GM21360 (cell line): ENCODE results near the gene RBPJL.

ENCODE experiments used
- ATAC-seq: cut with Tn5 transposase; IDR thresholded peaks from one replicate; pipeline ENCODE4 v1.9.1; 2021; ENCODE audit warnings: mild to moderate bottlenecking, moderate library complexity; ENCODE audit not compliant: unreplicated experiment

The RBPJL gene

DNA sequence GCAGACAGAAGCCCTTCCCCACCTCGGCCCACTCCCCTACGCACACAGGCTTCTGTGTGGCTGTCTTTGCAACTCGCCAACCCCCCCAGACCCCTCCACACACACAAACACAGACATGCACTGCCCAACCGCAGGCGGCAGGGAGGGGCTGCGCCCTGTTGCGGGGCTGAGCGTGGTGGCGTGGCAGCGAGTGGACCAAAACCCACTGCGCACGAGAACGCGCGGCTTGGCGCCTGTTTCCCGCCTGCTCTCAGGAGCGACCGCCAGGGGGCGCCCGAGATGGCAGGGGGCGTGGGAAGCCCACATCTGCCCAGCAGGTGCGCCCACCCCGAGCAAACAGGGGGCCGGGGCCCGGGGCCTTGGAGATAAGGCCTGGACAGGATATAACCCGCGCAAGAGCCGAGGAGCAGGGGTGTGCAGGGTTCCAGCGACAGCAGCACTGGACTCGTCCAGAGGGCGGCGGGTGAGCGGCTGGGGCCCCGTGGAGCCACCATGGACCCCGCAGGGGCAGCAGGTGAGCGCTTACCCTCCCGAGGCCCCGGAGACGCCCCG, at the start of gene RBPJL:
Gene RBPJL, plus strand, starts transcription at position 410 of the 552 bp plus-strand sequence. Its CDS starts 83 bp downstream, at position 493.
- ATAC-seq, result no peak

- no peak for ATAC-seq
Observed at GRCh38 chr20:45257161-45257560, 49.5 kb upstream of the RBPJL start.

DNA sequence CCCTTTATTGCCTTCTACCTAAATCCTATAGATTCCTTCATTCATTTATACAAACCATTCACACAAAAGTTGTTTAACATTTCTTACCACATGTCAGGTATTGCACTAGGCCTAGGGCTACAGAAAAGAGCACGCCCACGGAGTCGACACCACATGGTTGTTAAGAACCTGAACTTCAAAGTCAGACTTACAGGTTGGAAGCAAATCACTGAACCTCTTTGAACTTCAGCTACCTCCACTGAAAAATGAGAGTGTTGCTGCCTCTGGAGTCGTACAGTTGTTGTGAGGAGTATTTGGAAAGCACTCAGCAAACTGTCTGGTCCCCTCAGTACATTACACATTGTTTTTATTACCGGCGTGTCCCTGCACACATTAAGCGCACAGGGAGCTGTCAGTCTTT, 48.9 kb upstream of the RBPJL start:
- no peak for ATAC-seq

DNA sequence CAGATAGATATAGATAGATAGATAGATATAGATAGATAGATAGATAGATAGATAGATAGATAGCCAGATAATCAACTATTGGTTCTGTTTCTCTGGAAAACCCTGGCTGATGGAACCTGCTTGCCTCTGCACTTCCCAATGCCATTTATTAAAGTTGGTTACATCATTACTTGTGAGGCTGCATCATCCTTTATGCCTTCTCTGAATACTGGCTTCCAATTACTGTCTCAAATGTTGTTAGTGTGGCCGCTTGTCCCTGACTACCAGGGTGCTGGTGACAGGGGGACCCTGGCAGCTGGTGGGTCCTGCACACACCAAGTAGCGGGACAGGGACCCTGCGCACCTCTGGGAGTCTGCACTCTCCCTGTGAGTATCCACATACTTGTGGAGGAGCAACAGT, 48.4 kb upstream of the RBPJL start:
- no peak for ATAC-seq

GRCh38 chr20:45258664-45259063, 48.0 kb upstream of the RBPJL start:
- ATAC-seq, result no peak

DNA sequence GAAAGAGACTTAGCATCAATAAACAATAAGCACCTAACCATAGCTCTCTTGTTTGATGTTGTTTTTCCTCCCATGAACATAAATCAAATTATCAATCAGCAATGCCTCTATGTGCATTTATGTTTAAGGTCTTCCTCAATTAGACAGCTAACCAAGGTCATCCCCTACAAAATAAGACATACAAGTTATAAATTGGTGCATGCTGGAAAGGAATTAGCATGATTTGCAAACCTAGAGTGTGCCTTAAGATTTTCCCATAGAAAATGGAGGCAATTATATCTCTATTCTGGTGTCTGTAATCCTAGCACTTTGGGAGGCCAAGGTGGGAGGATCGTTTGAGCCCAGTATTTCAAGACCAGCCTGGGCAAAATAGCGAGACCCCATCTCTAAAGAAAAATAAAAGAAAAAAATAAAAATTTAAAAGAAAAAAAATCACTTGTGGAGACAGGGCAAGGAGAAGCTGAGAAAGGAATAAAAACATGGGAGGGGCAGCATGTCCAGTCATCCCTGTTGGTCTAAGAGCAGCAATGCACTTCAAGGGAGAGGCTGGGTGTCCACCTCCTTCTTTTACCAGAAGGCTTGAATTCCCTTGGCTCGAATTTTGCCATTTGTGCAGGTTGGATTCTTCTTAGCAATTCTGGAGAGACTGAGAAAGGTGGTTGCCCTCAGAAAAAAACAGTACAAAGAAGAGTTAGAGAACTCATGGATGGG, 42.9 kb upstream of the RBPJL start:
- ATAC-seq, result no peak

GRCh38 chr20:45266977-45267376, 39.7 kb upstream of the RBPJL start:
- ATAC-seq, result no peak

GRCh38 chr20:45268531-45268930, 38.1 kb upstream of the RBPJL start:
- ATAC-seq, result no peak

GRCh38 chr20:45269056-45269455, 37.6 kb upstream of the RBPJL start:
- no peak for ATAC-seq

DNA sequence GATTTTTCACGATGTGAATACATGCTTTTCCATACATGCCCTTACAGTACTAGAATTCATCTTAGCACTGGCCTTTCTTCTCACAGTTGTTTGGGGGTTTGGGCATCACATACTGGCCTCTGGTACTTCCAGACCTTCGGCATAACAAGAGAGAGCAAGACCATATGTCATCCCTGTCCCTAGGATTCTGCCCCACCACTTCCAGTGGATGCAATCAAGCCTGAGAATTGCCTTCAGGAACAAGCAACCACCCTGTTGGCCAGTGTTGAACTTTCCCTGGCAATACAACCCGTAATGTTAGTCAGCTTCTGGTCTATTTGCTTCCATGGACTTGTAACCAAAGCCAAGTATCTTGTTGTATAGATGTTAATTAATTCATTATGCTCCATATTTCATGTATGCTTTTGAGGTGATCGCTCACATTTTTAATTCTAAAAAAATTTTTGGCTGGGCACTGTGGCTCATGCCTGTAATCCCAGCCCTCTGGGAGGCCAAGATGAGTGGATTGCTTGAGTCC, 36.8 kb upstream of the RBPJL start:
- no peak for ATAC-seq

DNA sequence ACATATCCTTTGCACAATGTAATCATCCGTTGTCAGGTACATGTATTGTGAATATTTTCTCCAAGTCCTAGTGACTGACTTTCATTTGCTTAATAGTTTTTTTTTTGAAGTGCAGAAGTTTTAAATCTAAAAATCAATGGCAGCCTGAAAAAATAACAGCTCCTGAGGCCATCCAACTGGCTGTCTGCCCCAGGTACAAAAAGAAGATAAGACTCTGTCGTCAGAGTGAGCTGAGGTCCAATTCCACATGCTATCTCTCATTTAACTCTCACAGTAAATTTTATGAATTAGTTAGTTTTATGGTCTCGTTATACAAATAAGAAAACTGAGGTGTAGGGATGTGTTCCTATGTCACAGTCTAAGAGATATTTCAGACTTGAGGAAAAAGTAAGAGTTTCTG, 31.3 kb upstream of the RBPJL start:
- ATAC-seq, result no peak

- ATAC-seq, result no peak
Observed at GRCh38 chr20:45279992-45280391, 26.6 kb upstream of the RBPJL start.

DNA sequence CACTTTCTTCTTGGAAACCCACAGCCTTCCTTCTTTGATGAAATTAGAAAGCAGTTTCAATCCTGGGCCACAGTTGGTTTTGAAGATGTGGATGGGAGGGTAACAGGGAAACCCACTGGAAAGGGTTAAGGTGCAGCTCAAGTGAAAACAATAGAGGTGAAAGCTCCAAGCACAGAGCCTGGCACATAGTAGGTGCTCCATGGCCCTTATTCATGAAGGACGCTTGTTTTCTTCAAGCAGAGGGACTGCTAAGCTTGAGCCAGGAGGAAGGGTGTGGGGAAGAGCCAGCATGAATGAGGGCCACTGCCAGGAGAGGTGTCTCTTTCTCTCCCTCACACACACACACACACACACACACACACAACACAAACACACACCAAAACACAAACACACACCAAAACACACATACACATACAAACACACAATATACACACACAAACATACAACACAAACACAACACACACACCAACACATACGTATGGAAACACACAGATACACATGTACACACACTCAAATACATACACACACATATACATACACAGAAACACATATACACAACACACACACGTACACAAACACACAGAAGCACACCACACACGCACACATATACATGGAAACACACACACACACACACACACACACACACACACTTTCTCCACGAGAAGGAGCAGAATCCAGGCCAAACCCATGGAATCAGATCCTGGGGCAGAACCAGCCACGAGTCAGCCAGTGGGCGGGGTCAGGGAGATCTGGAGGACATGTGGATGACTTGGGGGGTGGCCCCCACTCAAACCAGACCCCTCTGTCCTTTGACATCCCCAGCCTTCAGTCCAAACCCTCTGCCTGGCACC, 23.7 kb upstream of the RBPJL start:
- ATAC-seq, result no peak

GRCh38 chr20:45283551-45284057, 23.0 kb upstream of the RBPJL start:
- no peak for ATAC-seq

DNA sequence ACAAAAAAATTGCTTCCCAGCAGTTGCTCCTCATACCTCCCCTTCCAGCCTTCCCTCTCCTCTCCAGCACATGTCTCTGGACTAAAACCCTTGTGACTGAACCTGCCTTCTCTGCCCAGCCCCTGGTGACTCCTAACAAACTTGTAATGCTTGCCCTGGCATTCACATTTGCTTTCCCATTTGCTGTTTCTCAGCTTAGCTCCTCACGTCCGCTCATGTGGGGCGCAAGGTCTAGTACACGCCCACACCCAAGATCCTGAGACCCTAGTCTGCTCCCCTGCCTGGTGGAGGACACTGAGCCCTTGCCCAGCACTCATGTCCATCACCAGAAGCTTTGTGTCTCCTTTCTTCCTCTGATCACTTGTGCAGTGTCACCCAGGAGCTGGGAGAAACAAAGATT, 18.3 kb upstream of the RBPJL start:
- ATAC-seq, result no peak

GRCh38 chr20:45288860-45289259, 17.8 kb upstream of the RBPJL start:
- no peak for ATAC-seq

GRCh38 chr20:45289942-45290676, 16.5 kb upstream of the RBPJL start:
- no peak for ATAC-seq

DNA sequence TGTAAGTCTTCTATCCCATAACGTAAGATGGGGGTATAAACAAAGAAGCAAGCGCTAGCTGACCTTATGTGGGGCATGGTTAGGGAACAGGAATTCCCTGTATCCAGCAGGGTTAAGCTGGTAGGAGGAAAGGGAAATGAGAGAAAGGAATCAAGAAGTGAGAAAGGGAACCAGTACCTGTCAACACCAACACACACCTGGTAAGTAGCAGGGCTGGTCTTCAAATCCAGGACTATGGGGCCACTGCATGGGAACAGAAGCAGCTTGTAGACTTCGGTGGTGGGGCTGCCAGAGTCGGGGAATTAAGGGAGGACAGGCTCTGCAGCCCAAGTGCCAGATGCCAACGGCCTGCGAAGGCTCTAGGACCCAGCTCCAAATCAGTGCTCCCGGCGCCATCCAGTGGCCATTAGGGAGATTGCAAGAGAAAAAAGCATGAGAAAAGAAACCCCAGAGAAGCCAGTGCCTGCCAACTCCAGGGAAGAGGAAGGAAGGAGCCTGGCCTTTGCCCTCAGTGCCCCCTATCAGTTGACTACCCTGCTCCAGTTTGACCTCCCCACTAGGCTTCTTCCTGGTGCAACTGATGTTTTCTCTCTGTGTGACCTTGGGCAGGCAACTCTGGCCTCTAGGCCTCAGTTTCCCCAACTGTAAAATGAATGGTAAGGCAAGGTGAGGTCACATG, 15.8 kb upstream of the RBPJL start:
- no peak for ATAC-seq

DNA sequence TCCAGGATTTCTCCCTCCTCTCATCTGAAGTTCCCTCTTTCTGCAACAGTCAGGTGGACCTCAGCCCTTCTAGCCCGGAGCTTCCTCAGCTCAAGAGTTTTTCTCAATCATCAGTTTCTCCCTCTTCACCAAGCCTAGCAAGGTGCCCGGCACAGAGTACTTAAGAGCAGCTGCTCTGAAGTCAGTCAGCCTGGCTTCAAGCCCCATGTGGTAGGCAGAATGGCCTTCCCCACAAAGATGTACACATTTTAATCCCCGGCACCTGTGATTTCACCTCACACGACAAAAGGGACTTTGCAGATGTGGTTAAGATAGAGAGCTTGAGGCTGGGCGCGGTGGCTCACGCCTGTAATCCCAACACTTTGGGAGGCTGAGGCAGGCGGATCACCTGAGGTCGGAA, 15.1 kb upstream of the RBPJL start:
- ATAC-seq, result no peak

DNA sequence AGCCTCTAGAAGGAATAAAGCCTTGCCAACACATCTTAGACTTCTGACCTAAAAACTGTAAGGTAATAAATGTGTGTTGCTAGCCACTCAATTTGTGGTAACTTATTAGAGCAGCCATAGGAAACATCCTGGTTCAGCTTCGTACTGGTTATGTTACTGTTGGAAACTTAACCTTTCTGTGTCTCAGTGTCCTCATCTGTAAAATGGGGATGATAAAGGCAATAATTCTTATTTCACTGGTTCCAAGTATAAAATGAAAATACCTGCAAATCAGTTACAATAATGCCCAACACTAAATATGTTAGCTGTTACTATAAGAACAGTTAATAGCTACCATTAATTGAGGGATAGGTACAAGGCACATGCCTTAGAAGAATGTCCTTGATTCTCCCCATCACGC, 14.3 kb upstream of the RBPJL start:
- ATAC-seq, result no peak
